Prostate gland (tissue), 2 donors: ENCODE data around the gene PPFIA4. TPM values are rescaled to one million over a fixed set of nuclear protein-coding genes. Genes with fewer than 3 reads are reported as not detected.

Experiments
- DNase-seq: peaks from one replicate; pipeline ENCODE4 v3.0.0-alpha.2; 2019; ENCODE audit warnings: low spot score
- H3K27ac ChIP-seq, 2 donors: fragments of 200-600 bp; sonication (generic); 2 replicates each; pipeline ENCODE4 v1.5.1; 2017 to 2019
- H3K27me3 ChIP-seq: fragments of 200-600 bp; sonication (generic); replicated peaks from 2 replicates; pipeline ENCODE4 v1.5.1; 2019; ENCODE audit not compliant: insufficient read depth
- H3K36me3 ChIP-seq, 2 donors: fragments of 200-600 bp; sonication (generic); 1 replicate in 1 of 2; 2 replicates in 1 of 2; pipeline versions ENCODE4 v1.5.1 to v1.8.1; 2017 to 2019
- H3K4me1 ChIP-seq: fragments of 200-600 bp; sonication (generic); replicated peaks from 2 replicates; pipeline ENCODE4 v1.5.1; 2019
- H3K4me3 ChIP-seq, 2 donors: fragments of 200-600 bp; sonication (generic); 2 replicates each; pipeline ENCODE4 v1.5.1; 2017 to 2019
- H3K9me3 ChIP-seq: fragments of 200-600 bp; sonication (generic); 2 replicates; pipeline ENCODE4 v1.5.1; 2017
- POLR2A ChIP-seq: fragments of 450-650 bp; IDR thresholded peaks from one replicate; pipeline ENCODE4 v1.6.1; 2016; ENCODE audit warnings: antibody characterized with exemption, mild to moderate bottlenecking
- POLR2AphosphoS5 ChIP-seq: sonication (generic); formaldehyde crosslinking; IDR thresholded peaks from one replicate; pipeline ENCODE4 v1.6.1; 2017; ENCODE audit warnings: antibody characterized with exemption
- WGBS: methylation state at CpG from one replicate; pipeline ENCODE4 v1.1.5; 2018; 5-methylcytosine and 5-hydroxymethylcytosine counted together
- intact Hi-C: fragments of 100-400 bp; cut with DNase I; formaldehyde crosslinking; loops from one replicate; pipeline ENCODE4 v1.14.2; 2022
- total RNA-seq, 2 donors: library from RNA; depleted of rRNA; stranded (reverse); fragments of >200 nt; gene quantifications; one replicate each; pipeline ENCODE4 v1.1.0, GENCODE V29; 2016
- TF ChIP-seq, protein P1 (sequence below), 4 experiments: fragments of 200-600 bp in 2 of 4; fragments of 450-650 bp in 2 of 4; sonication (generic) in 2 of 4; IDR thresholded peaks; 1 replicate in 3 of 4; 2 replicates in 1 of 4; pipeline ENCODE4 v1.5.1; 2016 to 2019; ENCODE audit warnings: antibody characterized with exemption in 4 of 4, mild to moderate bottlenecking in 2 of 4, moderate library complexity in 2 of 4

PPFIA4 gene
- total RNA-seq, 2 donors from 2014 or later, result 0.50 to 16.9 TPM

DNA sequence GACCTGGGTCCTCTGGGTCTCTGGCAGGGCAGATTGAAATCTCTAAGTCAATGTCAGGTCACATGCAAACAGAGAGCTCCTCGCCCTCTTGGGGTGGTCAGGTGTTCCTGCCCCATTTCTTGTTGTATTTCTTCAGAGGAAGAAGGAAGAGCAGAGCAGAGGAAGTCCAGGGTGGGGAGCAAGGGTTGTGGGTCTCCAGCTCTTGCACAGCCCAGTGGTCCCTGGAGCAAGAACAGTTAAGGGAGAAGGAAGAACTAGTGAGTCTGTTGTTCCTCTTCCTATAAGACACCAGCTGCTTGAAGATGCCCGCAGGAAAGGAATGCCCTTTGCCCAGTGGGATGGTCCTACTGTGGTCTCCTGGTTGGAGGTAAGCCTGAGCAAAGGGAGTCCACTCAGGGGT is 33.2 kb downstream of the PPFIA4 start:
- intact Hi-C loops, result no loop called here
- no peaks in the 10 kb centered on the region for H3K4me1 ChIP-seq
- H3K9me3 ChIP-seq, result no peaks in the 10 kb centered on the region
- TF ChIP-seq POLR2AphosphoS5 (no peak), POLR2A (no peak)
- TF ChIP-seq, protein P1, sequence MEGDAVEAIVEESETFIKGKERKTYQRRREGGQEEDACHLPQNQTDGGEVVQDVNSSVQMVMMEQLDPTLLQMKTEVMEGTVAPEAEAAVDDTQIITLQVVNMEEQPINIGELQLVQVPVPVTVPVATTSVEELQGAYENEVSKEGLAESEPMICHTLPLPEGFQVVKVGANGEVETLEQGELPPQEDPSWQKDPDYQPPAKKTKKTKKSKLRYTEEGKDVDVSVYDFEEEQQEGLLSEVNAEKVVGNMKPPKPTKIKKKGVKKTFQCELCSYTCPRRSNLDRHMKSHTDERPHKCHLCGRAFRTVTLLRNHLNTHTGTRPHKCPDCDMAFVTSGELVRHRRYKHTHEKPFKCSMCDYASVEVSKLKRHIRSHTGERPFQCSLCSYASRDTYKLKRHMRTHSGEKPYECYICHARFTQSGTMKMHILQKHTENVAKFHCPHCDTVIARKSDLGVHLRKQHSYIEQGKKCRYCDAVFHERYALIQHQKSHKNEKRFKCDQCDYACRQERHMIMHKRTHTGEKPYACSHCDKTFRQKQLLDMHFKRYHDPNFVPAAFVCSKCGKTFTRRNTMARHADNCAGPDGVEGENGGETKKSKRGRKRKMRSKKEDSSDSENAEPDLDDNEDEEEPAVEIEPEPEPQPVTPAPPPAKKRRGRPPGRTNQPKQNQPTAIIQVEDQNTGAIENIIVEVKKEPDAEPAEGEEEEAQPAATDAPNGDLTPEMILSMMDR (IDR thresholded peaks at IDR 0.05), result no peak
- WGBS, result 92% methylated on average over 2 of the region's 2 CpGs
- no peak for DNase-seq
- H3K27me3 ChIP-seq, result no peaks in the 10 kb centered on the region
- H3K4me3 ChIP-seq, result no peak overlapping the region
- no peak overlapping the region for H3K27ac ChIP-seq
- no peaks in the 10 kb centered on the region for H3K36me3 ChIP-seq

DNA sequence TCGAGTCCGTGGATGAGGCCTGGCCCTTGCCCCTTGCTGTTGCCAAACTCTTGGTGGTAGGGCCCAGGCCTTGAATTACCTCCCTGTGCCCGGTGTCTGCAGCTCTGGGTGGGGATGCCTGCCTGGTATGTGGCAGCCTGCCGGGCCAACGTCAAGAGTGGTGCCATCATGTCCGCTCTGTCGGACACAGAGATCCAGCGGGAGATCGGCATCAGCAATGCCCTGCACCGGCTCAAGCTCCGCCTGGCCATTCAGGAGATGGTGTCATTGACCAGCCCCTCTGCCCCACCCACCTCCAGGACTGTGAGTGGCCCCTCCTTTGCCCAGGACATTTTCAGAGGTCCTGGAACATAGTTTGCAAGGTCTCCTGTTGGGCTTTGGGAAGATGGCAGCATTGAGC is 33.8 kb downstream of the PPFIA4 start:
- no peak overlapping the region for H3K27ac ChIP-seq
- no peaks in the 10 kb centered on the region for H3K9me3 ChIP-seq
- TF ChIP-seq, protein P1 (IDR thresholded peaks at IDR 0.05), result no peak
- no peak for TF ChIP-seq POLR2AphosphoS5
- no peak for TF ChIP-seq POLR2A
- H3K27me3 ChIP-seq, result no peaks in the 10 kb centered on the region
- H3K4me1 ChIP-seq, result no peaks in the 10 kb centered on the region
- intact Hi-C loops, result no loop called here
- no peaks in the 10 kb centered on the region for H3K36me3 ChIP-seq
- WGBS, result 94% methylated on average over 11 of the region's 11 CpGs
- no peak overlapping the region for H3K4me3 ChIP-seq
- DNase-seq, result no peak

DNA sequence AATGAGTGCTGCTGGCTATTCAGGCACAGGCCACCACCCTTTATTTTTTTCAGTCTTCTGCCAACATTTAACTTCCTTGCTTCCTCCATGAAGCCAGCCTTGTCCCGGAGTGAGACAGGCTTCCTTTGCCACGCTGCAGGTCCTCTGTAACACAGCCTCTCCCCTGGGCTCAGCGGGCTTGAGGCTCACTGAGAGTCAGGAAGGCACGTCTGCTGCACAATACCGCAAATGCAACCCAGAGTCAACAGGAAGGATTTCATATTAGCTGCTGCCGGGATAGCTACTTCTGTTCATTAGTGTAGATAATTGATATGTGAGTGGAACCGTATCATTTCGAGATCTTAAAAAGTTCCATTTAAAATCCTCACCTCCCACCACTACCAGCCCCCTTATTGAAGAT is 37.0 kb downstream of the PPFIA4 start:
- no peaks in the 10 kb centered on the region for H3K27me3 ChIP-seq
- H3K4me1 ChIP-seq, result no peaks in the 10 kb centered on the region
- DNase-seq, result no peak
- H3K27ac ChIP-seq, result no peak overlapping the region
- no peaks in the 10 kb centered on the region for H3K9me3 ChIP-seq
- TF ChIP-seq, protein P1 (IDR thresholded peaks at IDR 0.05), result no peak
- TF ChIP-seq POLR2AphosphoS5 (no peak), POLR2A (no peak)
- no peak overlapping the region for H3K4me3 ChIP-seq
- H3K36me3 ChIP-seq, result no peaks in the 10 kb centered on the region
- intact Hi-C loops, result no loop called here
- 86% methylated on average over 8 of the region's 8 CpGs for WGBS

DNA sequence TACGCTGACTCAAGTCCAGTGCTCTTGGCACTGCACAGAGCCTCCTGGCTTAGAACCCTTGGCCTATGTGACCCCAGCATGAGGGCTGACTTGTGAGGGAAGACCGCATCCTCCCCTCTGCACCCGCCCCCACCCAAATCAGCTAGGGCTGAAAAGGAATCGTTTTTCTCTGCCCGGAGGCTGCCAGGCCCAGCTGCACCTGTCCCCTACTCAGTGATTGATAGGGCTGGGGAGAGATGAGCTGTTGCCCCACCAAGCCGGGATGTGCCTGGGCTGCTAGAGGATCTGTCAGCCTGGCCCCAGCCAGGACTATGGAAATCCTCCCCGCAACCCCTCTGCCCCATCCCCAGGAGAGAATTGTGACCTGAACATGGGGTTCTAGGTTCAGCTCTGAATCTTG is 38.9 kb downstream of the PPFIA4 start:
- TF ChIP-seq, protein P1 (IDR thresholded peaks at IDR 0.05), result no peak
- no peak for TF ChIP-seq POLR2AphosphoS5
- no peak for TF ChIP-seq POLR2A
- intact Hi-C loops, result no loop called here
- no peaks in the 10 kb centered on the region for H3K9me3 ChIP-seq
- no peak for DNase-seq
- no peak overlapping the region for H3K27ac ChIP-seq
- H3K27me3 ChIP-seq, result no peaks in the 10 kb centered on the region
- no peaks in the 10 kb centered on the region for H3K4me1 ChIP-seq
- WGBS, result 84% methylated on average over 7 of the region's 7 CpGs
- H3K36me3 ChIP-seq, result no peaks in the 10 kb centered on the region
- no peak overlapping the region for H3K4me3 ChIP-seq

DNA sequence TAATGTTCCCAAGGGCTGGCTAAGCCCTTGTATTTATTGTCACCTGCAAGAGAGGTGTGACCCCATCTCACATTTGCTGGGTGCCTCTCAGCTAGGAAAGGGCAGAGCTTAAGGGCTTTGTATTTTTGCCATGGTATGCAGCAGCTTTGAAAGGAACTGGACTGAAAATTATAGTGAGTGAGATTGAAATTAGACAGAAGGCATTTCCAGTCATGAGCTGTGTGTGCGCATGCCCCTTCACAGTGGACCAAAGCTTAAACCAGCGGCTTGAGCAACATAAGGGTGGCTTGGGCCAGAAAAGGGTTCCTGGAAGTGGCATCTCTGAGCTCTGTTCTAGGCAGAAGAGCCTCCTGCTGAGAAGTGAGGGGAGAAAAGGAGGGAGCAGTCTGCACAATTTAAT is 39.7 kb downstream of the PPFIA4 start:
- Histone ChIP-seq H3K9me3 (no peaks in the 10 kb centered on the region), H3K4me3 (no peak overlapping the region), H3K4me1 (no peaks in the 10 kb centered on the region), H3K36me3 (no peaks in the 10 kb centered on the region), H3K27ac (no peak overlapping the region), H3K27me3 (no peaks in the 10 kb centered on the region)
- no peak for DNase-seq
- 81% methylated on average over 2 of the region's 2 CpGs for WGBS
- intact Hi-C loops, result no loop called here
- TF ChIP-seq POLR2A, result no peak
- no peak for TF ChIP-seq POLR2AphosphoS5
- TF ChIP-seq, protein P1 (IDR thresholded peaks at IDR 0.05), result no peak
